K562 (cell line): ENCODE measurements around the gene WBP1. TPM values are rescaled to one million over a fixed set of nuclear protein-coding genes. Genes with fewer than 3 reads are reported as not detected.

Source experiments
- HEY1 ChIP-seq: fragments of 250-450 bp; sonication (Bioruptor Pico); IDR thresholded peaks from 2 replicates; pipeline ENCODE4 v1.5.0; 2020; ENCODE audit warnings: mild to moderate bottlenecking, moderate library complexity, borderline replicate concordance
- HSF4 ChIP-seq: fragments of 250-450 bp; sonication (Bioruptor Pico); IDR thresholded peaks from 2 replicates; pipeline ENCODE4 v2.1.2; 2022; ENCODE audit warnings: mild to moderate bottlenecking, moderate library complexity, borderline replicate concordance
- KDM2B ChIP-seq: fragments of 250-450 bp; sonication (Bioruptor Pico); IDR thresholded peaks from 2 replicates; pipeline ENCODE4 v1.8.0; 2021; ENCODE audit warnings: mild to moderate bottlenecking, moderate library complexity
- NUFIP1 ChIP-seq: fragments of 450-650 bp; IDR thresholded peaks from 2 replicates; pipeline ENCODE4 v1.6.1; 2018; ENCODE audit not compliant: partially characterized antibody
- PHB2 ChIP-seq: fragments of 450-650 bp; IDR thresholded peaks from 2 replicates; pipeline ENCODE4 v1.6.1; 2017; ENCODE audit warnings: low read depth
- POLR2AphosphoS2 ChIP-seq: IDR thresholded peaks from 2 replicates; pipeline ENCODE4 v1.6.1; 2012; ENCODE audit warnings: low read length, improper control_type of control experiment
- POU5F1 ChIP-seq: fragments of 150-350 bp; IDR thresholded peaks from 2 replicates; pipeline ENCODE4 v1.6.1; 2014; ENCODE audit warnings: borderline replicate concordance, low read length, low read depth, mild to moderate bottlenecking; ENCODE audit not compliant: partially characterized antibody
- RAD21 ChIP-seq, 2 experiments: fragments of 250-450 bp in 1 of 2; fragments of 450-650 bp in 1 of 2; sonication (Bioruptor Pico) in 1 of 2; formaldehyde crosslinking in 1 of 2; IDR thresholded peaks in 1 of 2; conservative IDR thresholded peaks in 1 of 2; 2 replicates each; pipeline versions ENCODE4 v1.4.0 to v1.8.0; 2020 to 2022; ENCODE audit warnings: mild to moderate bottlenecking in 2 of 2, moderate library complexity in 1 of 2
- RB1 ChIP-seq: fragments of 450-650 bp; IDR thresholded peaks from 2 replicates; pipeline ENCODE4 v1.6.1; 2017; ENCODE audit warnings: low read depth, mild to moderate bottlenecking
- SIN3B ChIP-seq: fragments of 450-650 bp; IDR thresholded peaks from 2 replicates; pipeline ENCODE4 v1.6.1; 2017; ENCODE audit warnings: low read depth, mild to moderate bottlenecking, moderate library complexity
- SMARCA4 ChIP-seq: fragments of 450-650 bp; IDR thresholded peaks from 2 replicates; pipeline ENCODE4 v1.6.1; 2016
- SOX6 ChIP-seq: fragments of 450-650 bp; IDR thresholded peaks from 2 replicates; pipeline ENCODE4 v1.6.1; 2014; ENCODE audit warnings: mild to moderate bottlenecking
- SRF ChIP-seq, 2 experiments: fragments of 250-450, 450-650 bp in 1 of 2; sonication (Bioruptor Pico) in 1 of 2; sonication (generic) in 1 of 2; formaldehyde crosslinking; IDR thresholded peaks; 2 replicates each; pipeline versions ENCODE4 v1.5.0 to v1.5.1; 2020 to 2022; ENCODE audit warnings: mild to moderate bottlenecking in 1 of 2, missing genetic modification reagents in 1 of 2
- THRAP3 ChIP-seq: fragments of 450-650 bp; IDR thresholded peaks from 2 replicates; pipeline ENCODE4 v1.6.1; 2016; ENCODE audit warnings: mild to moderate bottlenecking, inconsistent platforms, borderline replicate concordance
- ZBTB8A ChIP-seq: fragments of 450-650 bp; IDR thresholded peaks from 2 replicates; pipeline ENCODE4 v1.6.1; 2018; ENCODE audit warnings: mild to moderate bottlenecking, moderate library complexity; ENCODE audit not compliant: partially characterized antibody
- ZC3H11A ChIP-seq: IDR thresholded peaks from 2 replicates; pipeline ENCODE4 v1.6.1; 2012; ENCODE audit warnings: low read depth, low read length, improper control_type of control experiment
- polyA plus RNA-seq, 8 experiments: library from polyadenylated mRNA; depleted of rRNA in 4 of 8; stranded (reverse) in 5 of 8; unstranded in 3 of 8; fragments of >200 nt; fragmentation: Nextera tagmentation in 2 of 8; fragmentation: Illumina TruSeq in 1 of 8; extraction: Ambion mirVana in 2 of 8; extraction: Trizol in 1 of 8; gene quantifications; 2 replicates each; pipeline versions ENCODE4 v1.2.1 to v1.2.3, GENCODE V29; 2011 to 2014; ENCODE audit warnings: inconsistent platforms in 1 of 8, missing spikeins in 1 of 8
- total RNA-seq, 7 experiments: library from RNA; depleted of rRNA in 6 of 7; stranded (reverse); fragments of >200 nt in 6 of 7; fragmentation: Illumina TruSeq in 2 of 7; extraction: Trizol in 2 of 7; gene quantifications; 2 replicates each; pipeline versions ENCODE4 v1.2.1 to v1.2.3, GENCODE V29; 2011 to 2021; ENCODE audit warnings: low replicate concordance in 1 of 7
- TF ChIP-seq, protein P1 (sequence below), 2 experiments: fragments of 150-350 bp in 1 of 2; IDR thresholded peaks; 2 replicates each; pipeline ENCODE4 v1.6.1; 2012 to 2016; ENCODE audit warnings: low read depth in 2 of 2, low read length in 2 of 2, mild to moderate bottlenecking in 1 of 2, moderate library complexity in 1 of 2
- TF ChIP-seq, protein P2 (sequence below): fragments of 200-800 bp; sonication (Bioruptor generic); IDR thresholded peaks from 2 replicates; pipeline ENCODE4 v1.6.1; 2017; ENCODE audit warnings: missing genetic modification characterization, missing compliant biosample characterization
- TF ChIP-seq, protein P3 (sequence below): sonication (generic); formaldehyde crosslinking; IDR thresholded peaks from 2 replicates; pipeline ENCODE4 v1.8.0; 2023; ENCODE audit warnings: mild to moderate bottlenecking, missing genetic modification reagents

Gene WBP1
- total and polyA plus RNA-seq, 9 of the 15 experiments (the other 6 are each of a cell fraction or from before 2014, with no cell fraction given): 1.9 to 27.7 (median 14.2) TPM

DNA sequence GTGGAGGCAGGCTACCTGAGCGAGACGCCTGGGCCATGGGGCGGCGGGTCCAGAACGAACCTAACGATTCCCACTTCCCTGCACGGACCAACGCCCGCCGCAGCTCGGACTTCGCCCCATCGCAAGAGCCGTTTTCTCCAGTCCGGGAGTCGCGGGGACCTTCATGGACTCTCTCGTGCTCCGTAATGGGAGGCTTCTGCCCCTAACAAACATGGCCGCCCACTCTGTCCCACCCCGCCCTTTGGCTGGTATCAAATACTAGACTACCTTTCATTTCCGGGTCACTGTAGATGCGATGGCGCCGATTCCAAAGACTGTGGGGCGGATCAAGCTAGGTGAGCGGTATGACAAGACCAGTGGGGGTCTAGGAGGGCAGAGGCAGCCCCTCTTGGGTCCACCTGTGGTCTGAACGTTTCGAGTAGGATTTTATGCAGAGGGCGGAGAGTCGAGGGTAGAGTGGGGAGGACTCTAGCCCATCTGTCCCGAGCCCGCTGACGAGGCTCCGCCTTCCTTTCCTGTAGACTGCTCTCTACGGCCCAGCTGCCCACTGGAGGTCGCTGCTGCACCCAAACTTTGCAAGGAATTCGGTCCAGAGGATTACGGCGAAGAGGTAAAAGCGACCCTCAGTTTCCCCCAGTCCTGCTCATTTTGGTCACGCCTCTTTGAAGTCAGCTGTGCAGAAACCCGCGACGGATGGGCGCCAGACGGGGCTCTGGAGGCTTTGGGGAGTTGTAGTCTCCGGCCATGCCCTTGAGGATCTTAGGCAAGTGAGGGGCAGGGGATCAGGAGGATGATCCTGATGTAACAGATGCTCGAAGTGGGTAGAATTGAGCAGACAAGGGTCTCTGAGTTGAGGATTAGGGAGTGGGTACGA is 24.8 kb downstream of the WBP1 start, which contains the start of the genes CCDC142 and TTC31 (continued):
- TF ChIP-seq, protein P1, sequence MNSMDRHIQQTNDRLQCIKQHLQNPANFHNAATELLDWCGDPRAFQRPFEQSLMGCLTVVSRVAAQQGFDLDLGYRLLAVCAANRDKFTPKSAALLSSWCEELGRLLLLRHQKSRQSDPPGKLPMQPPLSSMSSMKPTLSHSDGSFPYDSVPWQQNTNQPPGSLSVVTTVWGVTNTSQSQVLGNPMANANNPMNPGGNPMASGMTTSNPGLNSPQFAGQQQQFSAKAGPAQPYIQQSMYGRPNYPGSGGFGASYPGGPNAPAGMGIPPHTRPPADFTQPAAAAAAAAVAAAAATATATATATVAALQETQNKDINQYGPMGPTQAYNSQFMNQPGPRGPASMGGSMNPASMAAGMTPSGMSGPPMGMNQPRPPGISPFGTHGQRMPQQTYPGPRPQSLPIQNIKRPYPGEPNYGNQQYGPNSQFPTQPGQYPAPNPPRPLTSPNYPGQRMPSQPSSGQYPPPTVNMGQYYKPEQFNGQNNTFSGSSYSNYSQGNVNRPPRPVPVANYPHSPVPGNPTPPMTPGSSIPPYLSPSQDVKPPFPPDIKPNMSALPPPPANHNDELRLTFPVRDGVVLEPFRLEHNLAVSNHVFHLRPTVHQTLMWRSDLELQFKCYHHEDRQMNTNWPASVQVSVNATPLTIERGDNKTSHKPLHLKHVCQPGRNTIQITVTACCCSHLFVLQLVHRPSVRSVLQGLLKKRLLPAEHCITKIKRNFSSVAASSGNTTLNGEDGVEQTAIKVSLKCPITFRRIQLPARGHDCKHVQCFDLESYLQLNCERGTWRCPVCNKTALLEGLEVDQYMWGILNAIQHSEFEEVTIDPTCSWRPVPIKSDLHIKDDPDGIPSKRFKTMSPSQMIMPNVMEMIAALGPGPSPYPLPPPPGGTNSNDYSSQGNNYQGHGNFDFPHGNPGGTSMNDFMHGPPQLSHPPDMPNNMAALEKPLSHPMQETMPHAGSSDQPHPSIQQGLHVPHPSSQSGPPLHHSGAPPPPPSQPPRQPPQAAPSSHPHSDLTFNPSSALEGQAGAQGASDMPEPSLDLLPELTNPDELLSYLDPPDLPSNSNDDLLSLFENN (IDR thresholded peaks at IDR 0.05; ENCODE audit: low read depth in 2 of 2, low read length in 2 of 2): 0 out of 4 replicates have a peak, but pooled peaks of 1 of the 2 experiments have one; percentile 35
- TF ChIP-seq, protein P2, sequence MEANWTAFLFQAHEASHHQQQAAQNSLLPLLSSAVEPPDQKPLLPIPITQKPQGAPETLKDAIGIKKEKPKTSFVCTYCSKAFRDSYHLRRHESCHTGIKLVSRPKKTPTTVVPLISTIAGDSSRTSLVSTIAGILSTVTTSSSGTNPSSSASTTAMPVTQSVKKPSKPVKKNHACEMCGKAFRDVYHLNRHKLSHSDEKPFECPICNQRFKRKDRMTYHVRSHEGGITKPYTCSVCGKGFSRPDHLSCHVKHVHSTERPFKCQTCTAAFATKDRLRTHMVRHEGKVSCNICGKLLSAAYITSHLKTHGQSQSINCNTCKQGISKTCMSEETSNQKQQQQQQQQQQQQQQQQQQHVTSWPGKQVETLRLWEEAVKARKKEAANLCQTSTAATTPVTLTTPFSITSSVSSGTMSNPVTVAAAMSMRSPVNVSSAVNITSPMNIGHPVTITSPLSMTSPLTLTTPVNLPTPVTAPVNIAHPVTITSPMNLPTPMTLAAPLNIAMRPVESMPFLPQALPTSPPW (CRISPR knock-in tag): peak; percentile 78
- TF ChIP-seq HEY1 (CRISPR knock-in tag) (no peak), THRAP3 (no peak), SRF (CRISPR knock-in tag; IDR thresholded peaks at IDR 0.05) (peak in 1 of 2 experiments; percentile 4; a peak in 1 of 4 replicates), ZBTB8A (no peak), PHB2 (no peak), POLR2AphosphoS2 (peak; percentile 80; the same call in 1 of the 2 replicates), POU5F1 (peak; percentile 86), SOX6 (no peak; the same call in none of the 2 replicates), RAD21 (CRISPR knock-in tag; conservative IDR thresholded peaks at IDR 0.05 in 1 of 2, IDR thresholded peaks at IDR 0.05 in 1 of 2) (peak; percentile 88 to 89), NUFIP1 (no peak), SMARCA4 (no peak), HSF4 (CRISPR knock-in tag) (no peak), SIN3B (peak; percentile 97), KDM2B (CRISPR knock-in tag) (no peak), RB1 (peak; percentile 61), ZC3H11A (no peak)
- TF ChIP-seq, protein P3, sequence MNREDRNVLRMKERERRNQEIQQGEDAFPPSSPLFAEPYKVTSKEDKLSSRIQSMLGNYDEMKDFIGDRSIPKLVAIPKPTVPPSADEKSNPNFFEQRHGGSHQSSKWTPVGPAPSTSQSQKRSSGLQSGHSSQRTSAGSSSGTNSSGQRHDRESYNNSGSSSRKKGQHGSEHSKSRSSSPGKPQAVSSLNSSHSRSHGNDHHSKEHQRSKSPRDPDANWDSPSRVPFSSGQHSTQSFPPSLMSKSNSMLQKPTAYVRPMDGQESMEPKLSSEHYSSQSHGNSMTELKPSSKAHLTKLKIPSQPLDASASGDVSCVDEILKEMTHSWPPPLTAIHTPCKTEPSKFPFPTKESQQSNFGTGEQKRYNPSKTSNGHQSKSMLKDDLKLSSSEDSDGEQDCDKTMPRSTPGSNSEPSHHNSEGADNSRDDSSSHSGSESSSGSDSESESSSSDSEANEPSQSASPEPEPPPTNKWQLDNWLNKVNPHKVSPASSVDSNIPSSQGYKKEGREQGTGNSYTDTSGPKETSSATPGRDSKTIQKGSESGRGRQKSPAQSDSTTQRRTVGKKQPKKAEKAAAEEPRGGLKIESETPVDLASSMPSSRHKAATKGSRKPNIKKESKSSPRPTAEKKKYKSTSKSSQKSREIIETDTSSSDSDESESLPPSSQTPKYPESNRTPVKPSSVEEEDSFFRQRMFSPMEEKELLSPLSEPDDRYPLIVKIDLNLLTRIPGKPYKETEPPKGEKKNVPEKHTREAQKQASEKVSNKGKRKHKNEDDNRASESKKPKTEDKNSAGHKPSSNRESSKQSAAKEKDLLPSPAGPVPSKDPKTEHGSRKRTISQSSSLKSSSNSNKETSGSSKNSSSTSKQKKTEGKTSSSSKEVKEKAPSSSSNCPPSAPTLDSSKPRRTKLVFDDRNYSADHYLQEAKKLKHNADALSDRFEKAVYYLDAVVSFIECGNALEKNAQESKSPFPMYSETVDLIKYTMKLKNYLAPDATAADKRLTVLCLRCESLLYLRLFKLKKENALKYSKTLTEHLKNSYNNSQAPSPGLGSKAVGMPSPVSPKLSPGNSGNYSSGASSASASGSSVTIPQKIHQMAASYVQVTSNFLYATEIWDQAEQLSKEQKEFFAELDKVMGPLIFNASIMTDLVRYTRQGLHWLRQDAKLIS (CRISPR knock-in tag): no peak; the same call in none of the 2 replicates
